Upper lobe of left lung (tissue), 6 donors: ENCODE measurements around the gene ZNF280D. TPM values are rescaled to one million over a fixed set of nuclear protein-coding genes. Genes with fewer than 3 reads are reported as not detected.

Experiments used
- ATAC-seq, 2 donors: fragments of 200-7000 bp; cut with Tn5 transposase; one replicate each; pipeline ENCODE4 v1.9.1; 2022; ENCODE audit warnings: mild to moderate bottlenecking in 2 of 2, moderate library complexity in 2 of 2; ENCODE audit not compliant: low FRiP score in 2 of 2
- DNase-seq, 2 donors: peaks; one replicate each; pipeline ENCODE4 v3.0.0-alpha.2; 2019 to 2020
- H3K27ac ChIP-seq, 4 donors: fragments of 200-600 bp; sonication (generic); one replicate each; pipeline ENCODE4 v1.5.1; 2016 to 2019
- H3K27me3 ChIP-seq, 4 donors: fragments of 200-600 bp; sonication (generic); one replicate each; pipeline ENCODE4 v1.5.1; 2017 to 2019
- H3K36me3 ChIP-seq, 4 donors: fragments of 200-600 bp; sonication (generic); one replicate each; pipeline ENCODE4 v1.5.1; 2016 to 2019
- H3K4me1 ChIP-seq, 4 donors: fragments of 200-600 bp; sonication (generic); one replicate each; pipeline ENCODE4 v1.5.1; 2018 to 2019
- H3K4me3 ChIP-seq, 4 donors: fragments of 200-600 bp; sonication (generic); one replicate each; pipeline ENCODE4 v1.5.1; 2017 to 2019; ENCODE audit warnings: mild to moderate bottlenecking in 2 of 4, moderate library complexity in 1 of 4
- H3K9me3 ChIP-seq, 4 donors: fragments of 200-600 bp; sonication (generic); one replicate each; pipeline ENCODE4 v1.5.1; 2018 to 2019
- CTCF ChIP-seq, 6 experiments: fragments of 450-650 bp in 4 of 6; fragments of 200-600 bp in 2 of 6; sonication (generic) in 2 of 6; IDR thresholded peaks; one replicate each; pipeline ENCODE4 v1.5.1; 2016 to 2019; ENCODE audit warnings: antibody characterized with exemption in 6 of 6
- EP300 ChIP-seq, 4 donors: sonication (generic); formaldehyde crosslinking; IDR thresholded peaks; one replicate each; pipeline ENCODE4 v1.5.1; 2017; ENCODE audit warnings: antibody characterized with exemption in 4 of 4, control low read depth in 2 of 4
- POLR2A ChIP-seq, 4 donors: fragments of 450-650 bp; IDR thresholded peaks; one replicate each; pipeline ENCODE4 v1.5.1; 2016 to 2017; ENCODE audit warnings: antibody characterized with exemption in 4 of 4, mild to moderate bottlenecking in 2 of 4
- POLR2AphosphoS5 ChIP-seq, 2 donors: sonication (generic); formaldehyde crosslinking; IDR thresholded peaks; one replicate each; pipeline ENCODE4 v1.5.1; 2017; ENCODE audit warnings: antibody characterized with exemption in 2 of 2
- WGBS, 2 donors: methylation state at CpG; one replicate each; pipeline ENCODE4 v1.1.5; 2017 to 2018; 5-methylcytosine and 5-hydroxymethylcytosine counted together
- total RNA-seq, 6 donors: library from RNA; depleted of rRNA in 4 of 6; stranded (reverse); fragments of >200 nt in 4 of 6; gene quantifications; one replicate each; pipeline versions ENCODE4 v1.1.0 to v1.2.1, GENCODE V29; 2016 to 2021
- donor health status: DM: no; HTN: no; CAD: no; lungs with moderate emphysema.
- donor health status: DM: no; HTN: yes; CAD: no; lungs with severe emphysema.

ZNF280D gene
- total RNA-seq, 6 donors from 2014 or later, result 21.2 to 67.4 (median 32.3) TPM

DNA sequence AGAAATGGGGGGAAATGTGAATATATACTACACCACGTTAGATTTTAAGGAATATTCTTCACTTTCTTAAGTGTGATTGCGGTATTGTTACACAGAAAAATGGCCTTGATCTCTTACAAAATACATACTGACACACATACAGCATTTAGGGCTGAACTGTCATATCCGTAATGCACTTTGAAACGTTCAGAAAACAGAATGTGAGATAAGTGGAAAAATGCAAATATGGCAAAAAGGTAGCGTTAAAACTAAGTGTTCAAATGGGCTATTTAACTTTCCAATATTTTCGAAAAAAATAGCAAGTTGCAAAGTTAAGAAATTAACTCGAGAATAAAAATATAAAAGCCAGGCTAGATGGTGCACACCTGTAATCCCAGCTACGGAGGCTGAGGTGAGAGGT, 1.8 kb downstream of the ZNF280D start:
- Histone ChIP-seq H3K27me3 (no peaks in the 10 kb centered on the region), H3K4me1 (peaks cover 35 to 48% (median 39%) of the 10 kb centered on the region in 4 donors), H3K4me3 (peak overlapping the region in 3 of 4 donors; percentile 57 to 77 (median 68)), H3K9me3 (peaks cover 0 to 4% (median 0%) of the 10 kb centered on the region in 4 donors), H3K36me3 (peaks cover 0 to 4% (median 0%) of the 10 kb centered on the region in 4 donors), H3K27ac (peak overlapping the region; percentile 87 to 99 (median 98))
- WGBS, 2 donors, result 66 to 67% methylated on average over 8 of the region's 8 CpGs
- DNase-seq (no peak), ATAC-seq (no peak)
- TF ChIP-seq POLR2A (IDR thresholded peaks at IDR 0.05) (no peak), EP300 (IDR thresholded peaks at IDR 0.05) (no peak), POLR2AphosphoS5 (IDR thresholded peaks at IDR 0.05) (no peak), CTCF (IDR thresholded peaks at IDR 0.05) (no peak)

GRCh38 chr15:56729561-56729960, 3.7 kb downstream of the ZNF280D start:
- TF ChIP-seq EP300 (IDR thresholded peaks at IDR 0.05), result no peak
- 55 to 62% methylated on average over 2 of the region's 2 CpGs for WGBS, 2 donors
- no peak for DNase-seq
- Histone ChIP-seq H3K27ac (no peak overlapping the region), H3K4me3 (no peak overlapping the region), H3K4me1 (peaks cover 39 to 63% (median 48%) of the 10 kb centered on the region in 4 donors), H3K27me3 (no peaks in the 10 kb centered on the region), H3K9me3 (peaks cover 0 to 4% (median 0%) of the 10 kb centered on the region in 4 donors), H3K36me3 (peaks cover 0 to 4% (median 0%) of the 10 kb centered on the region in 4 donors)
- ATAC-seq, result no peak

DNA sequence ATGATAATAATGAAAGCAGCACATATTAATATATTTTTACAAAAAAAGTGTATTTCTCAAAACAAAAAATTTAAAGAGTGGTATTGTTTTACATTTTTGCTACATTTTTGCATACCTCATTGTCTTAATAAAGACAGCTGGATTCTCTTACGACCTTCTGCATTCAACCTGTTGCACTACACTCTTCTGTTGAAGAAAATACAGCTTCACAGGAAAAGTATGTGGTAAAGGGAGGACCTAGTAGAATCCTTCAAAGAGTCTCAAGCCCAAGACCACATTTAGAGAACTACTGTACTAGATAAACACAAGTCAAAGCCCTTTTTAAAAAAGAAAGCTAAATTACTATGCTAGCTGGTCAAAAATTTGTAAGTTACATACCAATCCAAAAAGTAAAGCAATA, 7.9 kb downstream of the ZNF280D start:
- Histone ChIP-seq H3K27ac (no peak overlapping the region), H3K27me3 (no peaks in the 10 kb centered on the region), H3K9me3 (no peaks in the 10 kb centered on the region), H3K4me1 (peaks cover 19 to 43% (median 29%) of the 10 kb centered on the region in 4 donors), H3K4me3 (no peak overlapping the region), H3K36me3 (peaks cover 0 to 4% (median 0%) of the 10 kb centered on the region in 4 donors)
- TF ChIP-seq EP300 (IDR thresholded peaks at IDR 0.05) (no peak), POLR2AphosphoS5 (IDR thresholded peaks at IDR 0.05) (no peak), CTCF (IDR thresholded peaks at IDR 0.05) (no peak), POLR2A (IDR thresholded peaks at IDR 0.05) (no peak)
- 61 to 69% methylated on average over 1 of the region's 1 CpG for WGBS, 2 donors
- DNase-seq (no peak), ATAC-seq (no peak)

DNA sequence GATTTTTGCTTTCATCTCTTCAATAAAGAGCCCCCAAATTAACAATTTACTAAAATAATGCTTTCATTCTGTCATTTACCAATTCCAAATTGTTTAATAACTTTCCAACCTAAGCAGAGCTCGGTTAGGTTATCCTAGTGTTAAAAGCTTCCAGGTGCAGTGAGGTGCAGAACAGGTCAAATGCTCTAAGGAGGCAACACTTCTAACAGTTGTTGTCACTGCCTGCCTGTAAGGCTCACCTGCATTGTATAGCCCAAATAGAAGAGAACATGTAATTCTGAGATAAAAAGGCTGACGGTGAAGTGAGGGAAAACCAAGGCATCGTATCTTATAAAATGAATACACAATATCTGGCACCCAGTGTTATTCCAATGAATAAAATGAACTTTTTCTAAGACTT, 9.1 kb downstream of the ZNF280D start:
- TF ChIP-seq POLR2AphosphoS5 (IDR thresholded peaks at IDR 0.05) (no peak), CTCF (IDR thresholded peaks at IDR 0.05) (no peak), POLR2A (IDR thresholded peaks at IDR 0.05) (no peak), EP300 (IDR thresholded peaks at IDR 0.05) (no peak)
- Histone ChIP-seq H3K9me3 (no peaks in the 10 kb centered on the region), H3K4me1 (peaks cover 8 to 31% (median 20%) of the 10 kb centered on the region in 4 donors), H3K36me3 (peaks cover 0 to 4% (median 0%) of the 10 kb centered on the region in 4 donors), H3K27me3 (no peaks in the 10 kb centered on the region), H3K4me3 (no peak overlapping the region), H3K27ac (no peak overlapping the region)
- no peak for ATAC-seq
- WGBS, 2 donors, result 79 to 91% methylated on average over 3 of the region's 3 CpGs
- DNase-seq, result no peak

DNA sequence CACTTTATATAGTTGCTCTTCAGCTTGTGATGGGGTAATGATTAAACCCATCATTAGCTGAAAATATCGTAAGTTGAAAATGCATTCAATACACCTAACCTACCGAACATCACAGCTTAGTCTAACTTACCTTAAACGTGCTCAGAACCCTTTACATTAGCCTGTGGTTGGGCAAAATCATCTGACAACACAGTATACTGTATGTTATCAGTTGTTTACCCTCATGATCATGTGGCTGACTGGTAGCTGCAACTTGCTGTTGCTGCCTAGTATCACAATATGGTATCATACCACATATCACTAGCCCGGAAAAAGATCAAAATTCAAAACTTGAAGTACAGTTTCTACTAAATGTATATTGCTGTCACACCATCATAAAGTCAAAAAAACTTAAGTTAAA, 9.5 kb downstream of the ZNF280D start:
- 77 to 88% methylated on average over 4 of the region's 4 CpGs for WGBS, 2 donors
- no peak for ATAC-seq
- H3K4me3 ChIP-seq, result no peak overlapping the region

More for the DNA sequence above, 9.5 kb downstream of the ZNF280D start:
- Histone ChIP-seq H3K36me3 (peaks cover 0 to 4% (median 0%) of the 10 kb centered on the region in 4 donors), H3K4me1 (peaks cover 7 to 30% (median 19%) of the 10 kb centered on the region in 4 donors), H3K27me3 (no peaks in the 10 kb centered on the region), H3K27ac (no peak overlapping the region), H3K9me3 (no peaks in the 10 kb centered on the region)
- no peak for DNase-seq
- no peak for TF ChIP-seq POLR2A (IDR thresholded peaks at IDR 0.05)
